B cell (primary cell): ENCODE measurements around the gene MRPL36.

Experiments used
- CTCF ChIP-seq: fragments of 200-600 bp; IDR thresholded peaks from one replicate; pipeline ENCODE4 v1.8.0; 2022; ENCODE audit warnings: antibody characterized with exemption, mild to moderate bottlenecking
- EZH2 ChIP-seq: IDR thresholded peaks from 2 replicates; pipeline ENCODE4 v1.6.1; 2012; ENCODE audit warnings: borderline replicate concordance, low read depth, mild to moderate bottlenecking, moderate library complexity, low read length; ENCODE audit not compliant: insufficient read depth, poor library complexity, severe bottlenecking

GRCh38 chr5:1818784-1819183 is 19.1 kb upstream of the MRPL36 start:
- TF ChIP-seq EZH2 = no peak
- TF ChIP-seq CTCF = no peak
